Measurements from ENCODE around the gene MLLT6.

MLLT6 gene

DNA sequence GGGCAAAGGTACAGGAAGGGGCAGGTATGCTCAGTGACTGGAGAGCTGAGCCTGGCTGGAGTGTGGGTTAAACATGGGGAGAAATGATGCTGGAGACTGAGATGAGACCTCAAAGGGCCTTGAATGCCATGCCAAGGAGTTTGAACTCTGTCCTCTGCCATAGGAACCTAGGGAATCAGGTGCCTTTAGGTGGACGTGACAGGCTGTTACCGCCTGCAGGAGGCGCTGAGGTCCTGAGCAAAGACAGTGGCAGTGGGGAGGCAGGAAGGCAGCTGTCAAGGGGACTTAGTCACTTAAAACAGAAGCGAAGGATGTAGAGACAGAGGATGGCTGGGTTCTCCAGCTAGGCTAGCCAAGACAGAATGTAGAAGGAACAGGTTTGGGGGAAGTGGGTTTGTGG is 56.5 kb downstream of the MLLT6 start:
- DNase-seq (ENCODE audit: low read depth in 1 of 2, low spot score in 1 of 2), result no peak

DNA sequence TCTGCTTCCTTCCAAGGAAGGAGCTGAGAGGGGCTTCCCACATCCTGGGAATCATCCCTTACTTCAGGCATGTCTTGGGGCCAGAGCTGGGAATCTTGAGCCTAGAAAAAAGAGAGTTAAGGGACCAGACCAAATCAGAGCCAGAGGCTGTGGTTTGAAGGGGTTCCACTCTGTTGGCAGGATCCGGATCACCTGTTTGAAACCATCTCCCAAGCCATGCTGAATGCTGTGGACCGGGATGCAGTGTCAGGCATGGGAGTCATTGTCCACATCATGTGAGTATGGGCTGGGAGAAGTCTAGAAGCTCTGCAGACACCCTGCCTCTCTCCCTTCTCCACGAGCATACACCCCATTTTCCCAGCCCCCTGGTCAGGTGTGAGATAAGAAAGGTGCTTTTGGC is 57.2 kb downstream of the MLLT6 start:
- no peak for DNase-seq (ENCODE audit: low read depth in 1 of 2, low spot score in 1 of 2)

DNA sequence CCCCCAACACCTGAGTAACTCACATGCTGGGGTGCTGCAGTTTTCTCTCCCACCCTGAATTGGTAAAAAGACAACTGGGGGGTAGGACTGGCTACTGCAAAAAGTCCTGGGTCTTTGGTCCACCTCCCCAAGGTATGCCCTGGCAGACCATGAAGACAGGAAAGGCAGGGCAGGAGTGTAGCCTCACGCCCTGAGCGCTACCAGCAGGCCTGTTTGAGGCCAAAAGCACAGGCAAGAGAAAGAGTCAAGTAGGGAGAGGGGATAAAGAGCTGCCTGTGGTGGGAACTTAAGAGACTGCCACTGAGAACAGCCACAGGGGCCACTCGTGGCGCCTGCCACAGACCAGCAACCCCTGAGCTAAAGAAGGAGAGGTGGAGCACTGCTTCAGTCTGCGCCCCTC is 61.3 kb downstream of the MLLT6 start:
- DNase-seq (ENCODE audit: low read depth in 1 of 2, low spot score in 1 of 2), result no peak

DNA sequence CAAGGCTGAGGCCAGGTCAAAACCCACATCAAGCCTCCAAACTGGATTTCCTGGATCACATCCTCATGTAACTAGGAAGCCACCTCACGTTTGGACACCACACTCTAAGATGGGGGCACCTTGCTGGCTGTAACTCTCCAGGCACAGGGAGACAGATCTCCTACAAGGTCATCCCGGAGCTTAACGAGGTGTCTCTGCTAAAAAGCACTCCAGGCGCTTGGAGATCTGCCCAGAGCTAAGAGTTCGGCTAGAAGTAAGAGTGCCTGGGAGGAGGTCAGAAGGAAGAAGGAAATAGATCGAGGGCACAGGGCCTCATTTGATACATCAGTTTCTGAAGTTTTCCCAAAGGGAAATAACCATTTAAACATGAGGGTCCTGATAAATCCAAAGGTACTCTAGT is 63.3 kb downstream of the MLLT6 start:
- DNase-seq (ENCODE audit: low read depth in 1 of 2, low spot score in 1 of 2), result no peak

DNA sequence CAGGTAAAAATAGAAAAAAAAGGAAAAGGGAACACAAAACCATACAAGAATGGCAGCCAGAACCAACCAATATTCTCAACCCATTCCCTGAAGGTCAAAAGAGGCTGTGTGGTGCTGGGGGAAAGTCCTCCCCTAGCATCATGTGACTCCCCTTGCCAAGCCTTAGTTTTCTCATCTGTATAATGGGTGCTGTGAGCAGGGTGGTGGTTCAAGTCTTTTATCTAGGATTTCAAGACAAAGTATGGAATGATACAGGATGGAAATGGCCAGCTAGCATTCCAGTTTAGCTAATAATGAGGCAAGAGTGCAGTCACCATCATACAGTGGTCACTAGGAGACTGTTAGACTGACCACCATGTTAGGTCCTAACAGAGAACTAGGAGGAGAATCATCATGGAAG is 68.2 kb downstream of the MLLT6 start:
- DNase-seq (ENCODE audit: low read depth in 1 of 2, low spot score in 1 of 2), result no peak

DNA sequence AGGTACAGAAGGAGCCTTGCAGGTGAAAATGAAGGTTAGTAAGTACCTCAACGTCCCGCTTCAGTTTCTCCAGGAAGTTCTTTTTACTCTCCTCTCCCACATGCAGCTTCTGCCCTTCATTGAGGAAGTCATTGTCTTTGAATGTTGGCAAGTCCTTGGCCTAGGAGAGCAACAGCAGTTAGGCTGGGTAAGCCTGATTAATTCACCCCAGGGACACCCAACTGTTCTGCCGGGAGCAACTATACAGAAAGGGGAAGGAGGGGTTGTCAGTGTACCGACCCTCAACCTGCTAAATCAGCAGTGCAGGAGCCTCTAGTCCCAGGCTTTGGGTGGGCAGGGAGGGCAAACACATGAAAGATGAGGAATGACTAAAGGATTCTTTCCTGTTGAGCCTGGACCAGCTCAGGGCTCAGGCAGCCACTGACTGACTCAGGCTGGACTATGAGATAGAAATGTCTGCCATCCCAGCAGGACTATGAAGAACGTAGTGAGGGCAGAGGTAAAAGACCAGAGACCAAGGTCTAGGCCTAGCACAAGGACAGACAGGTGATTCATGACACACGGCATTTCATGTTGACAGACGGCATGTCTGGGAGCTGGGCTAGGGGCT is 72.7 kb downstream of the MLLT6 start:
- DNase-seq (ENCODE audit: low read depth in 1 of 2, low spot score in 1 of 2), result no peak

Data from activated T-helper 1 cell treated with anti-CD3 and anti-CD28 coated beads, Interleukin-2, amount 50 U/mL, for 16 hours (primary cell).